ENCODE results near the gene SYNPR.
"Not testable (repeated sequence)": the region's sequence is repeated elsewhere in the genome, so short reads cannot be mapped to it uniquely, and the experiment has no call there.

SYNPR gene

GRCh38 chr3:63642488-63642887 is 364.4 kb downstream of the SYNPR start:
- DNase-seq = no peak

DNA sequence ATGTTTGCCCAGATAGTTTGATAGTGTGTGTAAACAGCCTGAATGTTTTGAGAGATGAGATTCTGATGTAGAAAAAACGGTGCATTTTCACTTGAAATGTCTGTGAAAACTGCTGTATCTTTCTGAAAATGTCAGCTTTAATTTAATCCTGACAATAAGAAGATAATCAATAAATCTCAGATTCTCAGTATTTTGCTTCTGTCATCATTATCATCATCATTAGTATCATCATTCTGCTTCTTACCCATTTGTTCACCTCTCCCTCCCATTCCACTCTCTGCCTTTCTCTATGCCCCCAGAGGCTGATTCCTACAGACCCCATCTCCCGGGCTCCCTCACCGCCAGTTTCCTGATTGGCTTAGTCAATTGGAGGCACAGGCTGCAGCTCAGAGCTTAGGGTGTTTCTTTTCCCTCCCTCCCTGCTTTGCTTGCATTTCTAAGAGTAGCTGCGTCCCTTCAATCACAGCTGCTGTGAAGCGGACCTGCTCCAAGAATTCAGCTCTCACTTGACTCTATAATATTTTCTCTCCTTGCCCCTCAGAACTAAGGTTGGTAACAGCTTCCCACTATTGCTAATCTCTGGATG is 366.2 kb downstream of the SYNPR start:
- DNase-seq = no peak

- not testable (repeated sequence) for DNase-seq
Observed at GRCh38 chr3:63644928-63645781, 367.0 kb downstream of the SYNPR start.

DNA sequence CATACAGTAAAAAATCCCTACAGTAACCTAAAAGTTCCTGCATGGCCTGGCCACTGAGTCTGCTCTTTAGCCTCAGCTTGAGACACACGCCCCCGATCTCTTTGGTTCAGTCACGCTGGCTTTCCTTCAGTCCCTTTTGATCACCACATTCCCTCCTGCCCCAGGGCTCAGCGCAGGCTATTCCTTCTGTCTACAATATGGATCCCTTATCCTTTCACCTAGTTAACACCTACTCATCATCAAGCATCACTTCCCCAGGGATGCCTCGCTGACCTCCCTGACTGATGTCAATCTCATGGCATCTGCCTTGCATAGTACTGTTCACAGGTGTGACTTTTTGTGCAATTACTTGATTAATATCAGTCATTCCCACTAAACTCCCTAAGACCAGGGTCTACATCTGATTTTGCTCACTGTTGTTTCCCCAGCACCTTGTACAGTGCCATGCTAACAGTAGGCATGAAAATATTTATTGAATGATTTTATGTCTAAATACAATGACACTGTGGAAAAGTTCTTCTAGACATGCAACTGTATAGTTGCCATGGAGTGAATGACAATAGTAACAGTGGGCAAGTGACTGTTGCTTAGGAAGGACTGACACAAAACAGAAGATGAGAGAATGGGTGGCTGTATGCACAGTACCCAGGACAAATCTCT is 374.1 kb downstream of the SYNPR start, which contains the start of gene SNTN:
SNTN (plus strand) TSS at position 610 of the 660 bp plus-strand sequence; CDS start at position 623, 13 bp downstream.
- DNase-seq = no peak

DNA sequence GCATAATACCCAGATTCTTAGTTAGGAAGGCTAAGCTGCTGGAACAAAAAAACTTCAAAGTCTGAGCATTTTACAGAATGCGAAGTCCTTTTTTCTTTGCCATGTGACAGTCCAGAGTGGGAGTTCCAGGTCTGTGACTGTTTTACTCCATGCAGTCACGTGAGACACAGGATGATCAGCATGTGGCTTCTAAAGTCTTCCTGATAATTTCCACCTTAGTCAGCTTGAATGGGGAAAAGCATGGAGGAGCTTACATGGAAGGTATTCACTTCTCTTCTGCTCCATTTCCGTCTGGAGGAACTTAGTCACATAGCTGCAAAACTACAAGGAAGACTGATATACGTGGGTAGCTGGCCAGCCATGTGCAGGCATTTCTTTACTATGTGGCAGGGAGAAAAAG is 376.1 kb downstream of the SYNPR start:
- no peak for DNase-seq

DNA sequence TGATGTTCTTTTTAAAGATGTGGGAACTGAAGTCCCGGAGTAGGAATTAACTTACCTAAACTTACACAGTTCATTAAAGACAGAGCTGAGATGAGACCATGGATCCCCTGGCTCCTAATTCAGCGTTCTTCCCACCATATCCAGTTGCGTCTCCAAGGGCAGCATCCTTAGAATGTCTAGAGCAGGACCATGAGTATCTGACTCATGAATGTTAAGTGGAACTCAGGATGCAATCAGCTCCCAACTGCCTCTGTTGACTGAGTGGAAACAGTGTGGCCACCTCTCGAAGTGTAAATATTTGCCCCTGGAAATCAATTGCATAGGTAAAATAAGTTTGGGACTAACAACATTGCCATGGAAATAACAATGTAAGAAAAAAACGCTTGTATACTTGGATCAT is 376.8 kb downstream of the SYNPR start:
- DNase-seq = no peak

DNA sequence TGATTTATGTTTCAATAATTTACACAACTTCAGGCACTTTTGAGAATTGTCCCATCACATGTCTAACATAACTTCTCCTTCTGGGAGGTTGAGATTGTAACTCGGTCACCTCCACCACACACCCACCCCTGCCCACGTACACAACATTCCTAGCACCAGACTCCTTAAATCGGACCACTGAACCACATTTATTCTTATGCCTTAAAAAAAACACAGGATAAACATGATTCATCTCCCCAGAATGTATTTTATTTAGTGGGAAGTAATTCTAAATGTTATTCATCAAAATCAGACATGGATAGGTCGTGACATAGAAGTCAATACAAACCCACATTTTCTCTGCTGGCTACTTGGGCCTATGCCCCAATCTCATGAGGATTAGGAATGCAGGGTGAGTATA is 377.4 kb downstream of the SYNPR start:
- no peak for DNase-seq

- DNase-seq = no peak
Observed at GRCh38 chr3:63656786-63657185, 378.7 kb downstream of the SYNPR start.

- DNase-seq = no peak
Observed at GRCh38 chr3:63661242-63661641, 383.1 kb downstream of the SYNPR start.

- no peak for DNase-seq
Observed at GRCh38 chr3:63662011-63662410, 383.9 kb downstream of the SYNPR start.

DNA sequence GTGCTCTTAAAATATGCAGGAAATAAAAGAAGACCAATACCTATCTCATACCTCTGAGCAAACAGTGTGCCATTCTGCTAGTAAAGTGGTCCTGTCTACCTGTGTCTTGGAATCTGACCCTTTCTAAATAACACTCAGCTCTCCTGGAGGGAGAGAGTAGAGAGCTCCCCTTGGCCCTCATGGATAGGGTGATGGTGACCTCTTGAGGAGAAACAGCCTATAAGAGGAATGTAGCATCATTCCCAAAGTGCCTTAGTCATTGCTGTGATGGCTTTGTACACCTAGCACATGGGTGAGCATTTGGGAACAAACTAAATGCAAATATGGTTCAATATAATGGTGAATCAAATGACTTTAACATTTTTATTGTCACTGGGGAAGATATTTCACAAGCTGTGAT is 384.4 kb downstream of the SYNPR start:
- no peak for DNase-seq
